ENCODE data around the gene TMC6. TPM values are rescaled to one million over a fixed set of nuclear protein-coding genes. Genes with fewer than 3 reads are reported as not detected.
"Not testable (repeated sequence)": the region's sequence is repeated elsewhere in the genome, so short reads cannot be mapped to it uniquely, and the experiment has no call there.

TMC6 gene
- total RNA-seq, 1 donor: 5.2 TPM

DNA sequence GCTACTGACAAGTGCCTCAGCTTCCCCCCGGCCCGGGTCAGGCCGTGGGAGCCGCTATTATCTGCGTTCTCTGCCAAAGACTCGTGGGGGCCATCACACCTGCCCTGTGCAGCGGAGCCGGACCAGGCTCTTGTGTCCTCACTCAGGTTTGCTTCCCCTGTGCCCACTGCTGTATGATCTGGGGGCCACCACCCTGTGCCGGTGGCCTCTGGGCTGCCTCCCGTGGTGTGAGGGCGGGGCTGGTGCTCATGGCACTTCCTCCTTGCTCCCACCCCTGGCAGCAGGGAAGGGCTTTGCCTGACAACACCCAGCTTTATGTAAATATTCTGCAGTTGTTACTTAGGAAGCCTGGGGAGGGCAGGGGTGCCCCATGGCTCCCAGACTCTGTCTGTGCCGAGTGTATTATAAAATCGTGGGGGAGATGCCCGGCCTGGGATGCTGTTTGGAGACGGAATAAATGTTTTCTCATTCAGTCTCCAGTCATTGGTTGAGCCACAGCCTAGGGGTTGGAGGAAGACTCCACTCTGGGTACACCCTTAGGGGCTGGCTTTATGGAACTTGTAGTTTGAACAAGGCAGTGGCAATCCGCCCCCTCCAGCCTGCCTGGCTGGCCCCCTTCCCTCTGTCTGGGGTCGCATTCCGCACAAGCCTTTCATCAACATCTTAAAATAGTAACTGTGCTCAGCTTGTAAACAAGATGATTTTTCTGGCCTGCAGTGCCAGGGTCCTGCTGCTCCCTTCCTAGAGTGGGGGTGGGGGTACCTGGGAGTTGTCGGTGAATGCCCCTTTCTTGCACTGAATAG is 43.9 kb upstream of the TMC6 start:
- H3K4me3 ChIP-seq (ENCODE audit: low read depth, low read length): no peak overlapping the region
- TF ChIP-seq, protein P1, sequence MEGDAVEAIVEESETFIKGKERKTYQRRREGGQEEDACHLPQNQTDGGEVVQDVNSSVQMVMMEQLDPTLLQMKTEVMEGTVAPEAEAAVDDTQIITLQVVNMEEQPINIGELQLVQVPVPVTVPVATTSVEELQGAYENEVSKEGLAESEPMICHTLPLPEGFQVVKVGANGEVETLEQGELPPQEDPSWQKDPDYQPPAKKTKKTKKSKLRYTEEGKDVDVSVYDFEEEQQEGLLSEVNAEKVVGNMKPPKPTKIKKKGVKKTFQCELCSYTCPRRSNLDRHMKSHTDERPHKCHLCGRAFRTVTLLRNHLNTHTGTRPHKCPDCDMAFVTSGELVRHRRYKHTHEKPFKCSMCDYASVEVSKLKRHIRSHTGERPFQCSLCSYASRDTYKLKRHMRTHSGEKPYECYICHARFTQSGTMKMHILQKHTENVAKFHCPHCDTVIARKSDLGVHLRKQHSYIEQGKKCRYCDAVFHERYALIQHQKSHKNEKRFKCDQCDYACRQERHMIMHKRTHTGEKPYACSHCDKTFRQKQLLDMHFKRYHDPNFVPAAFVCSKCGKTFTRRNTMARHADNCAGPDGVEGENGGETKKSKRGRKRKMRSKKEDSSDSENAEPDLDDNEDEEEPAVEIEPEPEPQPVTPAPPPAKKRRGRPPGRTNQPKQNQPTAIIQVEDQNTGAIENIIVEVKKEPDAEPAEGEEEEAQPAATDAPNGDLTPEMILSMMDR (IDR thresholded peaks at IDR 0.05; ENCODE audit: insufficient read depth, low read depth, low read length): no peak
- DNase-seq (ENCODE audit: low read depth): no peak

DNA sequence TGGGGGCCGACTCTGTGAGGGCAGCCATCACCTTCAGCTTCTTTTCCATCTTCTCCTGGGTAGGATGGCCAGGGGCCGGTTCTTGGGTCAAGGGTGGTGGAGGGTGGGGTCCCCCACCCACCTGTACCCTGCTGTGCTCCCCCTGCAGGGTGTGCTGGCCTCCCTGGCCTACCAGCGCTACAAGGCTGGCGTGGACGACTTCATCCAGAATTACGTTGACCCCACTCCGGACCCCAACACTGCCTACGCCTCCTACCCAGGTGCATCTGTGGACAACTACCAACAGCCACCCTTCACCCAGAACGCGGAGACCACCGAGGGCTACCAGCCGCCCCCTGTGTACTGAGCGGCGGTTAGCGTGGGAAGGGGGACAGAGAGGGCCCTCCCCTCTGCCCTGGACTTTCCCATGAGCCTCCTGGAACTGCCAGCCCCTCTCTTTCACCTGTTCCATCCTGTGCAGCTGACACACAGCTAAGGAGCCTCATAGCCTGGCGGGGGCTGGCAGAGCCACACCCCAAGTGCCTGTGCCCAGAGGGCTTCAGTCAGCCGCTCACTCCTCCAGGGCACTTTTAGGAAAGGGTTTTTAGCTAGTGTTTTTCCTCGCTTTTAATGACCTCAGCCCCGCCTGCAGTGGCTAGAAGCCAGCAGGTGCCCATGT is 43.2 kb upstream of the TMC6 start:
- DNase-seq (ENCODE audit: low read depth); H3K4me3 ChIP-seq (ENCODE audit: low read depth, low read length): not testable (repeated sequence)

DNA sequence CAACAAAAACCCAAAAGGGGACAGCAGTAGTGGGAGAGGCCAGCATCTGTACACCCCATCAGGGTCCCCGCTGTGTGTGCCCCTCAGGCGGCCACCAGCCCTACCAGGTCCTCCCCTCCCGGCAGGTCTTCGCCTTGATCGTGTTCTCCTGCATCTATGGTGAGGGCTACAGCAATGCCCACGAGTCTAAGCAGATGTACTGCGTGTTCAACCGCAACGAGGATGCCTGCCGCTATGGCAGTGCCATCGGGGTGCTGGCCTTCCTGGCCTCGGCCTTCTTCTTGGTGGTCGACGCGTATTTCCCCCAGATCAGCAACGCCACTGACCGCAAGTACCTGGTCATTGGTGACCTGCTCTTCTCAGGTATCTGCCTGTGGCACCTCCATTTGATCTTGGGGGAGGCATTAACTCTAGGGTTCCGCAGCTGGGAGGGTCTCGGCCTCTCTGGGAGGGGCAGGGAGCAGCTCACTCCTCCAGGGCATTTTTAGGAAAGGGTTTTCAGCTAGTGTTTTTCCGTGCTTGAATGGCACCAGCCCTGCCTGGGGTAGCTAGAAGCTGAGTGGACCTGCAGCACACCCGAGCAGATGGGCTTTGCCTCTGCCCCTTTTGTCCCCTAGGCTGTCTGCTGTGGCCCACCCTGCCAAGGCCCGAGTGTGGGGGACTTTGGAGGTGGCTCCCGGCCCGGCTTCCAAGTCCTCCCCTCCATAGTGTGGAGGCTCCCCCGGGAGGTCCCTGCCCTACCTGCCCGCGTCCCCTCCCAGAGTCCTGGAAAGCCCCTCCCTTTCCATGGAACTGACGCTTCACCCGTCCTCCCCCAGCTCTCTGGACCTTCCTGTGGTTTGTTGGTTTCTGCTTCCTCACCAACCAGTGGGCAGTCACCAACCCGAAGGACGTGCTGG is 42.4 kb upstream of the TMC6 start:
- DNase-seq (ENCODE audit: low read depth): no peak
- TF ChIP-seq, protein P1 (IDR thresholded peaks at IDR 0.05; ENCODE audit: insufficient read depth, low read depth, low read length): no peak
- no peak overlapping the region for H3K4me3 ChIP-seq (ENCODE audit: low read depth, low read length)

DNA sequence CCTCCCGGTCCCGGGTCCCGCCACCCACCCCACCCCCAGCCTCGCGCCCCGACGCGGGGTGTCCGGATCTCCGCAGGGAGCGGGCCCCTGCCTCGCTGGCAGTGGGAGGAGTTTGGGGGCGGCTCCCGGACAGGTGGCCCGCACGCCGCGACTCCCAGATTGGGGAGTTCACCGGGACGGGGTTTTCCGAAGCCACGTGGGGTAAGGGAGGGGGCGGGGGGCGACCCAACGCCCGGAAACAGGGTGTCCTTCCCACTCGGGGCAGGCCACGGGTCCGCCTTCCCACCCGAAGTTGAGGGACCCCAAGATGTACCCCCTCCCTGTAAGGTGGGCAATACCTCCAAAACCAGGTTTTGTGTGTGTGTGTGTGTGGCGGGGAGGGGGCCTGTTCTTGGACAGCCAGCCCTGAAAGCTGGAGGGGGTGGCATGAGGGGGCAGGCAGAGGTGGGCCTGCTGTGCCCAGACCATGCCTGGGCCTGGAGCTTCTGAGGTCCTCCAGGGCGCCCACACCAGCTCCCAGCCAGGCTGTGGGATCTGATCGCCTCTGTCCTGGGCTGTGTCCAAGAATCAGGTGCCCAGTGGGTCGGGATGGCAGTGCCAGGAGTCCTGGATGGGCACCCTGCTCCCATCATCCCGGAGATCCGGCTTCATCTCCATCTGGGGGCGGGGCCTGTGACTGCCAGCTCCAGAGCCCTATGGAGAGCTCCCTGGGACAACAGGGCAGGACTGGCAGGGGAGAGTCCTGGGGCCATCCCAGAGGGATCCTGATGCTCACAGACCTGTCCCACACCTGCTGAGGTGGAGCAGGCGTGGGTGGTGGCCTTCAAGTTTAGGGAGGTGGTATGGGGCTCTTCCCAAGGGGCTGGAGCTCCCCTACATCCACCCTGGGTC is 40.6 kb upstream of the TMC6 start:
- peak; percentile 38 for DNase-seq (ENCODE audit: low read depth)

DNA sequence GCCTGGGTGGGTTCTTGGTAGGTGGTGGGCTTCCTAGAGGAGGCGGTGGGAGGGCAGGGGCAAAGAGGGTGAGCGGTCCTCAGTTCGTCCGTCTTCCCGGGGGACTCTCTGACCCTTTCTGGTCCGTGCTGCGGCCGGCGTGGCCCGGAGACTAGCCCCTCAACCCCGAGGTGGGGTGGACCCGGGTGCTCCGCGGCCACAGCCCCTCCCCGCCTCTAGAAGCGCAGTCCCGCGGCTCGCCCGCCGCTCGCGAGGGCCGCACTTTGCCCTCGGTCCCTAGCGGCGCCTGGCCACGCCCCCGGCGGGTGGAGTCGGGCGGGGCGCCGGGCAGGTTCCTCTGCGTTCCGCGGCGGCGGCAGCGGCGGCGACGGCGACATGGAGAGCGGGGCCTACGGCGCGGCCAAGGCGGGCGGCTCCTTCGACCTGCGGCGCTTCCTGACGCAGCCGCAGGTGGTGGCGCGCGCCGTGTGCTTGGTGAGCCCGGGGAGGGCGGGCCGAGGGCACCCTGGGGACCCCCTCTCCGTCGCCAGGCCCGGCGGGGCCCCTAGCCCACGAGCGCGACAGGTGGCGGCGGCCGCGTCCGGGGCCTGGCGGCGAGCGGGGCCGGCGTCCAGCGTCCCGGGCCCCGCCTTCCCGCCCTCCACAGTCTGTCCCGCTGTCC is 39.8 kb upstream of the TMC6 start, which contains the start of gene SYNGR2:
SYNGR2 (plus strand) TSS at position 340 of the 661 bp plus-strand sequence; CDS start at position 376, 36 bp downstream.
- DNase-seq (ENCODE audit: low read depth): peak; percentile 48
- TF ChIP-seq, protein P1 (IDR thresholded peaks at IDR 0.05; ENCODE audit: insufficient read depth, low read depth, low read length): no peak
- H3K4me3 ChIP-seq (ENCODE audit: low read depth, low read length): peak within 1 kb of the TSS; percentile 73

More for the DNA sequence above, 40.6 kb upstream of the TMC6 start:
- TF ChIP-seq, protein P1 (IDR thresholded peaks at IDR 0.05; ENCODE audit: insufficient read depth, low read depth, low read length): no peak
- peak overlapping the region; percentile 73 for H3K4me3 ChIP-seq (ENCODE audit: low read depth, low read length)

DNA sequence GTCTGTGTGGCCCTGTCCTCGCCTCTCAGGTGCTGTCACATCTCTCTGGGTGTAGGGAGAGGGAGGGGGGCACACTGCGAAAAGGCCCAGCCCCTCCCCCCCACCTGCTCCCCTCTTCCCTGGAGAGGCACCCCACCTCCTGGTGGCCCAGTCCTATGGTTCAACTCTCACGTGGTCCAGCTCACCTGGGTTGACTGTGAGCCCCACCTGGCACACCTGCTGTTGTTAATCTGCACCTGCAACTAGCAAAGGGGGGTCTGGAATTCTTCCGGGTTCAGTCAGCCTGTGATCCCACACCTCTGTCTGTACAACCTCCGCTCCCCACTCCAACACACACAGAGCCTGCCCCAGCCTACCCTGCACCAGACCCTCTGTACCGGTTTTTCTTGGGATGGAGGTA is 37.9 kb upstream of the TMC6 start:
- no peak for DNase-seq (ENCODE audit: low read depth)
- TF ChIP-seq, protein P1 (IDR thresholded peaks at IDR 0.05; ENCODE audit: insufficient read depth, low read depth, low read length): no peak
- no peak overlapping the region for H3K4me3 ChIP-seq (ENCODE audit: low read depth, low read length)
